Measurements from ENCODE around the gene CCDC167.

DNA sequence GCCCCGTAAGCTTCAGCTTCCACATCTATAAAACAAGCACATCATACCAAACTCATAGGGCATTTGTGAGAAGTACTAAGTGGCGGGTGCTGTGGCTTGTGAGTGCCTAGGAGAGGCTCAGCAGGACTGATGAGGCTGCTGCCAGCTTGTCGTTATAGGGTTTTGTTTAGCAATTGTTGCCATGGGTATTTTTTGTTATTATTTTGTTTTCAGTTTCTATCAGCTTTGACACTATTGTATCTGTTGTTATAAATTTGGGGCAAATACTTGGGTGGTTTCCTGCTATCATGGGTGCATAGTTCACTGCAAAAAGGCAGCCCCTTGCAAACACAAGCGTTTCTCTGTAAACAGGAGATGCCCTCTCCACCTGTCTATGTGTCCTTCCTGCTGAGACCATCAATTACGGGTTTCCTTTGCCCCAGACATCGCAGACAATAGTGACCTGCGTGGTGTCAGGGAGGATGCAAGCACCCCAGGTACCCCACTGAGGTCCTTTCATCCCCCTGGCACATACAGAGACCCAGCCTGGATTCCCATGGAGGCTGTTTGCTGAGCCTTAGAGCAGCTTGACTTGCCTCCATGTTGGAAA is 3.1 kb upstream of the CCDC167 start:
- TF ChIP-seq, protein P1, sequence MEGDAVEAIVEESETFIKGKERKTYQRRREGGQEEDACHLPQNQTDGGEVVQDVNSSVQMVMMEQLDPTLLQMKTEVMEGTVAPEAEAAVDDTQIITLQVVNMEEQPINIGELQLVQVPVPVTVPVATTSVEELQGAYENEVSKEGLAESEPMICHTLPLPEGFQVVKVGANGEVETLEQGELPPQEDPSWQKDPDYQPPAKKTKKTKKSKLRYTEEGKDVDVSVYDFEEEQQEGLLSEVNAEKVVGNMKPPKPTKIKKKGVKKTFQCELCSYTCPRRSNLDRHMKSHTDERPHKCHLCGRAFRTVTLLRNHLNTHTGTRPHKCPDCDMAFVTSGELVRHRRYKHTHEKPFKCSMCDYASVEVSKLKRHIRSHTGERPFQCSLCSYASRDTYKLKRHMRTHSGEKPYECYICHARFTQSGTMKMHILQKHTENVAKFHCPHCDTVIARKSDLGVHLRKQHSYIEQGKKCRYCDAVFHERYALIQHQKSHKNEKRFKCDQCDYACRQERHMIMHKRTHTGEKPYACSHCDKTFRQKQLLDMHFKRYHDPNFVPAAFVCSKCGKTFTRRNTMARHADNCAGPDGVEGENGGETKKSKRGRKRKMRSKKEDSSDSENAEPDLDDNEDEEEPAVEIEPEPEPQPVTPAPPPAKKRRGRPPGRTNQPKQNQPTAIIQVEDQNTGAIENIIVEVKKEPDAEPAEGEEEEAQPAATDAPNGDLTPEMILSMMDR (conservative IDR thresholded peaks at IDR 0.05 in 1 of 2, IDR thresholded peaks at IDR 0.05 in 1 of 2; ENCODE audit: low read depth in 1 of 2, low read length in 2 of 2): no peak
- no peak for TF ChIP-seq EZH2 (IDR thresholded peaks at IDR 0.05; ENCODE audit: low read length, missing control alignments)

Measured in fibroblast of lung (primary cell).